Keratinocyte (primary cell): ENCODE results near the gene OLIG2. TPM values are rescaled to one million over a fixed set of nuclear protein-coding genes. Genes with fewer than 3 reads are reported as not detected.

Source experiments
- DNase-seq: peaks from one replicate; pipeline ENCODE4 v3.0.0-alpha.2; 2011; ENCODE audit warnings: low read depth, missing footprints, low spot score
- FAIRE-seq: peaks from 2 replicates; lab custom pipeline; 2011; peaks lifted over from hg19 to GRCh38; lab: Jason Lieb, UNC
- H2AFZ ChIP-seq: 2 replicates; pipeline ENCODE4 v1.6.0; 2012; ENCODE audit warnings: low read length, control low read depth, inconsistent platforms; ENCODE audit not compliant: control insufficient read depth
- H3K27ac ChIP-seq: 2 replicates; pipeline ENCODE4 v1.5.1; 2011; ENCODE audit warnings: low read length; ENCODE audit not compliant: control insufficient read depth, insufficient read depth
- H3K27me3 ChIP-seq: 3 replicates; pipeline ENCODE4 v1.6.0; 2011; ENCODE audit warnings: low read length; ENCODE audit not compliant: control insufficient read depth, insufficient read depth; ENCODE audit errors: extremely low read depth
- H3K36me3 ChIP-seq, 2 experiments: 2 replicates in 1 of 2; 3 replicates in 1 of 2; pipeline ENCODE4 v1.5.1; 2011; ENCODE audit warnings: low read length in 2 of 2, mild to moderate bottlenecking in 1 of 2; ENCODE audit not compliant: control insufficient read depth in 2 of 2, insufficient read depth in 2 of 2; ENCODE audit errors: extremely low read depth in 1 of 2
- H3K4me1 ChIP-seq: 3 replicates; pipeline ENCODE4 v1.5.1; 2011; ENCODE audit warnings: low read length; ENCODE audit not compliant: control insufficient read depth, insufficient read depth; ENCODE audit errors: extremely low read depth
- H3K4me2 ChIP-seq: 3 replicates; pipeline ENCODE4 v1.6.0; 2011; ENCODE audit warnings: low read depth, low read length; ENCODE audit not compliant: control insufficient read depth, insufficient read depth; ENCODE audit errors: extremely low read depth
- H3K4me3 ChIP-seq, 3 experiments: fragments of 200-600 bp in 1 of 3; sonication (generic) in 1 of 3; 2 replicates in 2 of 3; 3 replicates in 1 of 3; pipeline ENCODE4 v1.5.1; 2011 to 2016; ENCODE audit warnings: low read length in 3 of 3, mild to moderate bottlenecking in 3 of 3, control low read depth in 2 of 3, inconsistent platforms in 1 of 3, low read depth in 1 of 3, mixed read lengths in 1 of 3, mixed run types in 1 of 3, moderate library complexity in 1 of 3; ENCODE audit not compliant: control insufficient read depth in 2 of 3, insufficient read depth in 2 of 3; ENCODE audit errors: extremely low read depth in 1 of 3
- H3K79me2 ChIP-seq: 2 replicates; pipeline ENCODE4 v1.6.0; 2012; ENCODE audit warnings: low read length; ENCODE audit not compliant: control insufficient read depth, insufficient read depth
- H3K9ac ChIP-seq: 3 replicates; pipeline ENCODE4 v1.6.0; 2011; ENCODE audit warnings: low read length; ENCODE audit not compliant: control insufficient read depth, insufficient read depth; ENCODE audit errors: extremely low read depth
- H3K9me1 ChIP-seq: 3 replicates; pipeline ENCODE4 v1.6.0; 2011; ENCODE audit warnings: low read length; ENCODE audit not compliant: control insufficient read depth, insufficient read depth; ENCODE audit errors: extremely low read depth
- H3K9me3 ChIP-seq: 2 replicates; pipeline ENCODE4 v1.5.1; 2012; ENCODE audit warnings: low read depth, low read length; ENCODE audit not compliant: control insufficient read depth
- H4K20me1 ChIP-seq: 3 replicates; pipeline ENCODE4 v1.6.0; 2011; ENCODE audit warnings: low read length; ENCODE audit not compliant: control insufficient read depth, insufficient read depth; ENCODE audit errors: extremely low read depth
- CTCF ChIP-seq, 3 experiments: IDR thresholded peaks in 1 of 3; conservative IDR thresholded peaks in 1 of 3; optimal IDR thresholded peaks in 1 of 3; 2 replicates in 2 of 3; 3 replicates in 1 of 3; pipeline versions ENCODE3 to v1.5.1; 2011; ENCODE audit warnings: low read length in 3 of 3, mild to moderate bottlenecking in 3 of 3, moderate library complexity in 2 of 3, control low read depth in 1 of 3, inconsistent platforms in 1 of 3; ENCODE audit not compliant: insufficient read depth in 2 of 3; ENCODE audit errors: extremely low read depth in 1 of 3
- EZH2 ChIP-seq: IDR thresholded peaks from one replicate; pipeline ENCODE4 v1.6.1; 2012; ENCODE audit warnings: inconsistent platforms, mild to moderate bottlenecking, low read length, moderate library complexity
- dilution Hi-C: fragments of 300-500 bp; cut with MboI; formaldehyde crosslinking; loops from one replicate; pipeline ENCODE4 v1.7.0; 2020; ENCODE audit warnings: low sequenced_read_pairs; ENCODE audit not compliant: extremely low pct_ligation_motif_present
- polyA plus RNA-seq, 5 experiments: library from polyadenylated mRNA; depleted of rRNA in 3 of 5; stranded (reverse) in 3 of 5; stranded (forward) in 1 of 5; unstranded in 1 of 5; fragments of >200 nt; gene quantifications; 1 replicate in 1 of 5; 2 replicates in 3 of 5; 3 replicates in 1 of 5; pipeline versions ENCODE4 v1.2.1 to v1.2.3, GENCODE V29; 2011 to 2012; ENCODE audit warnings: missing spikeins in 2 of 5, low read depth in 1 of 5, low replicate concordance in 1 of 5

OLIG2 gene
- polyA plus RNA-seq, 1 donor (not counting 4 experiments of a cell fraction or from before 2014, with no cell fraction given), result not detected

DNA sequence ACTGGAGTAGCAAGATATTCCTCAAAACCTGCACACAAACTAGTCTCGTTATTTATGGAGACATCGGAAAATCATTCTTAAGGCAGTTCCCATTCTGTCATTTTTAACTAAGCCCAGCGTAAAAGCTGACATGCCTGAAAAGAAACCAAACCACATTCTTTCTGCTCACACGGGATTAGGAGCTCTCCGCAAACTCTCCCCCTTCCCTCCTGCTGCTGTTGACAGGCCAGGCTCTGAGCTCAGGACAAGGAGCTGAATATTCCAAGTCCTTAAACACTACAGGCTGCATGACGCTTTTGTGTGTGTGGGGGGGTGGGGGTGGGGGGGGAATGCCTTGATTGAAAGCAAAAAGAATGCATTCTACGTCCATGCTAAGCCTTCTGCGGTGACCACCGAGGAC lies 49.4 kb downstream of the OLIG2 start:
- Histone ChIP-seq H3K27ac (no peak overlapping the region), H2AFZ (no peak overlapping the region), H3K9me1 (no peaks in the 10 kb centered on the region), H3K27me3 (peaks cover 48% of the 10 kb centered on the region), H4K20me1 (no peaks in the 10 kb centered on the region), H3K36me3 (no peaks in the 10 kb centered on the region), H3K4me1 (peaks cover 8% of the 10 kb centered on the region), H3K79me2 (no peaks in the 10 kb centered on the region), H3K9me3 (no peaks in the 10 kb centered on the region), H3K4me3 (no peak overlapping the region), H3K9ac (no peak overlapping the region), H3K4me2 (no peak overlapping the region)
- no peak for FAIRE-seq
- TF ChIP-seq CTCF (optimal IDR thresholded peaks at IDR 0.05 in 1 of 3, IDR thresholded peaks at IDR 0.05 in 1 of 3, conservative IDR thresholded peaks at IDR 0.05 in 1 of 3; ENCODE audit: extremely low read depth in 1 of 3, insufficient read depth in 2 of 3, low read length in 3 of 3), result no peak
- TF ChIP-seq EZH2, result no peak
- DNase-seq, result no peak
- dilution Hi-C loops, result no loop called here

GRCh38 chr21:33075596-33076195 lies 50.0 kb downstream of the OLIG2 start:
- peaks cover 8% of the 10 kb centered on the region for H3K4me1 ChIP-seq
- FAIRE-seq, result no peak
- no peak overlapping the region for H3K9ac ChIP-seq
- no peaks in the 10 kb centered on the region for H3K79me2 ChIP-seq
- H3K27me3 ChIP-seq, result peaks cover 43% of the 10 kb centered on the region
- no peak for TF ChIP-seq EZH2
- TF ChIP-seq CTCF (optimal IDR thresholded peaks at IDR 0.05 in 1 of 3, IDR thresholded peaks at IDR 0.05 in 1 of 3, conservative IDR thresholded peaks at IDR 0.05 in 1 of 3; ENCODE audit: extremely low read depth in 1 of 3, insufficient read depth in 2 of 3, low read length in 3 of 3), result no peak
- H3K9me3 ChIP-seq, result no peaks in the 10 kb centered on the region
- no peak overlapping the region for H3K27ac ChIP-seq
- dilution Hi-C loops, result no loop called here
- DNase-seq, result no peak
- no peak overlapping the region for H3K4me2 ChIP-seq
- H2AFZ ChIP-seq, result no peak overlapping the region
- H3K36me3 ChIP-seq, result no peaks in the 10 kb centered on the region
- no peaks in the 10 kb centered on the region for H4K20me1 ChIP-seq
- H3K4me3 ChIP-seq, result no peak overlapping the region
- H3K9me1 ChIP-seq, result no peaks in the 10 kb centered on the region
